Measurements from ENCODE around the gene ST3GAL6.

The ST3GAL6 gene, protein sequence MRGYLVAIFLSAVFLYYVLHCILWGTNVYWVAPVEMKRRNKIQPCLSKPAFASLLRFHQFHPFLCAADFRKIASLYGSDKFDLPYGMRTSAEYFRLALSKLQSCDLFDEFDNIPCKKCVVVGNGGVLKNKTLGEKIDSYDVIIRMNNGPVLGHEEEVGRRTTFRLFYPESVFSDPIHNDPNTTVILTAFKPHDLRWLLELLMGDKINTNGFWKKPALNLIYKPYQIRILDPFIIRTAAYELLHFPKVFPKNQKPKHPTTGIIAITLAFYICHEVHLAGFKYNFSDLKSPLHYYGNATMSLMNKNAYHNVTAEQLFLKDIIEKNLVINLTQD

DNA sequence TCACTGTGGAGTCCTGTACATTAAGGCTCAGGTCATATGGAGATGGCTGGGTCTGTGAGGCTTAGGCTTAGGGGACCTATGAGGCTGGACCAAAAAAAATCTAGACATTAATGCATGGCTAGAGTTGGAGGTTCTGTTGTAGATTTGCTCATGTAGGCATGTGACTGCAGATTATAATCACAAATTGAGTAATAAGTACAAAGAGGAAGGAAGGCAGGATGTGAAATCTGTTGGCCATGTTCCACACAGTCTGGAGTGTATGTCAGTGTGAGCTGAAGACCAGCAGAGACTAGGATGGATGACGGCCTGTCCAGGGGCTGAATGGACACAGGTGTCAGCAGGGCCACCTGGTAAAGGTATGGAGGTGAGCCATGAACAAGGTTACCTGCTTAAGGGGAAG is at the start of gene ST3GAL6:
TSS of gene ST3GAL6 (plus strand) at position 265 of the 400 bp plus-strand sequence. CDS start 5,101 bp downstream, outside the sequence.
- TF ChIP-seq, protein P1, sequence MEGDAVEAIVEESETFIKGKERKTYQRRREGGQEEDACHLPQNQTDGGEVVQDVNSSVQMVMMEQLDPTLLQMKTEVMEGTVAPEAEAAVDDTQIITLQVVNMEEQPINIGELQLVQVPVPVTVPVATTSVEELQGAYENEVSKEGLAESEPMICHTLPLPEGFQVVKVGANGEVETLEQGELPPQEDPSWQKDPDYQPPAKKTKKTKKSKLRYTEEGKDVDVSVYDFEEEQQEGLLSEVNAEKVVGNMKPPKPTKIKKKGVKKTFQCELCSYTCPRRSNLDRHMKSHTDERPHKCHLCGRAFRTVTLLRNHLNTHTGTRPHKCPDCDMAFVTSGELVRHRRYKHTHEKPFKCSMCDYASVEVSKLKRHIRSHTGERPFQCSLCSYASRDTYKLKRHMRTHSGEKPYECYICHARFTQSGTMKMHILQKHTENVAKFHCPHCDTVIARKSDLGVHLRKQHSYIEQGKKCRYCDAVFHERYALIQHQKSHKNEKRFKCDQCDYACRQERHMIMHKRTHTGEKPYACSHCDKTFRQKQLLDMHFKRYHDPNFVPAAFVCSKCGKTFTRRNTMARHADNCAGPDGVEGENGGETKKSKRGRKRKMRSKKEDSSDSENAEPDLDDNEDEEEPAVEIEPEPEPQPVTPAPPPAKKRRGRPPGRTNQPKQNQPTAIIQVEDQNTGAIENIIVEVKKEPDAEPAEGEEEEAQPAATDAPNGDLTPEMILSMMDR (IDR thresholded peaks at IDR 0.05; ENCODE audit: insufficient read depth, low read depth, low read length, missing control alignments), result no peak
- H3K4me3 ChIP-seq (ENCODE audit: low read depth, low read length), result peak within 1 kb of the TSS; percentile 43
- DNase-seq (ENCODE audit: low read depth), result peak; percentile 58

DNA sequence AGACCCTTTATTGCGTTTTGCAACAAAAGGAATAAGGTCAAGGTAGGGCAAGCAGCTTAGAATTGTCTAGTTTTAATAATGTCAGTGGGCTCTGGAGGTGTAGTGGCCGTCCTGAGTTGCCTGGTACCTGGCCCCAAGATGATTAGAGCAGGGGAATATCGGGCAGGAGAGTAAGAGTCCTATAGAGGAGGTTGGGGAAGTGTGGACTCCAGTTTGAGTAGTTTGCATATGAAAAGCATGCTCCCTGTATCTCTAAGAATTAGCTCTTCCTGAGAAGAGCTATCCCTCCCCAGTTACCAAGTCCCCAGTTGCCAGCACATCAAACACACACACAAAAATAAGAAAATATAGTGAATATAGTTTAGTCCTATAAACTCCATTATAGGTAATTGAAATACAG is 49.2 kb upstream of the ST3GAL6 start:
- TF ChIP-seq, protein P1 (IDR thresholded peaks at IDR 0.05; ENCODE audit: insufficient read depth, low read depth, low read length, missing control alignments), result no peak
- H3K4me3 ChIP-seq (ENCODE audit: low read depth, low read length), result no peak overlapping the region
- no peak for DNase-seq (ENCODE audit: low read depth)

DNA sequence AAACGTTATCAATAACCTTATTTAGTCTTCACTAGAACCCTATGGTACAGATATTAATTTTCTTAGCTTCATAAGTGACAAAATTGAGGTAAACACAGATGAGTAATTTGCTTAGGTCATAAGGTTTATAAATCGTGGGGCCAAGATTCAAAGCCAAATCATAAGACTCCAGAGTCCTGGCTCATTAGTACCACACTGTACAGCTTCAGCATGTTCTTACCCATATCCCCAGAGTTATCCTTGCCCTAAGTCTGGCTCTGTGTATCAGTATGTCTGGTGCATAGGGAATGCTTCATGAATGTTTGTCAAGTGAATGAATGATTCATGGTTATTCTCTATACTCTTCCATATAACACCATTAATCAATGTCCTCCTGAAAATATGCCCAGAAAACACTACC is 45.6 kb upstream of the ST3GAL6 start:
- TF ChIP-seq, protein P1 (IDR thresholded peaks at IDR 0.05; ENCODE audit: insufficient read depth, low read depth, low read length, missing control alignments), result no peak
- no peak overlapping the region for H3K4me3 ChIP-seq (ENCODE audit: low read depth, low read length)
- DNase-seq (ENCODE audit: low read depth), result no peak

DNA sequence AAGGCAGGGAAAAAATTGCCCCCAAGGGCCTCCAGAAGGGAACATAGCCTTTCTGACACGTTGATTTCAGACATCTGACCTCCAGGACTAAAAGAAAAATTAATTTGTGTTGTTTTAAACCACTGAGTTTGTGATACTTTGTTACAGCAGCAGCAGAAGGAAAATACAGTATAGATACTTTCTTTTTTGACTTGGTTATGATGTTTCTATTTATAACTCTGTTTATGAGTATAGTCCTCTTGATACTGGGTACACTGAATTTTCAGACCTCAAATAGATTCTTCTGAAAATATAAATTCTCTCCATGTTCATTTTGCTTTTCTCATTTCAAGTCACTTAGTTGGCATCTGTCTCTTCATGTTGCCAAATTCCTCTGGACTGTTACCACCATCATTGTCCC is 44.4 kb upstream of the ST3GAL6 start:
- no peak for DNase-seq (ENCODE audit: low read depth)
- H3K4me3 ChIP-seq (ENCODE audit: low read depth, low read length), result no peak overlapping the region; the same call in 1 of the 2 replicates
- TF ChIP-seq, protein P1 (IDR thresholded peaks at IDR 0.05; ENCODE audit: insufficient read depth, low read depth, low read length, missing control alignments), result no peak

DNA sequence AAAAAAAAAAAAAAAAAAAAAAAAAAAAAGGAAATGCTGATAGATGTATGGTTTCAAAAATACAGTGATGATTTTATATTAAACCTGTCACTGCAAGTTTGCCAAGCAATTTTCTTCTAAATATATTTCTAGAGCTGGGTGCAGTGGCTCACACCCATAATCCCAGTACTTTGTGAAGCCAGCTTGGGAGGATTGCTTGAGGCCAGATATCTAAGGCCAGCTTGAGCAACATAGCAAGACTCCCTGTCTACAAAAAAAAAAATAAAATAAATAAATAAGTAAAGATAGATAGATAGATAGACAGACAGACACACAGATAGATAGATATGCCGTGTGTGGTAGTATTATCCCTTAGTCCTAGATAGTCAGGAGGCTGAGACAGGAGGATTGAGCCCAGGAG is 41.4 kb upstream of the ST3GAL6 start:
- H3K4me3 ChIP-seq (ENCODE audit: low read depth, low read length), result no peak overlapping the region
- TF ChIP-seq, protein P1 (IDR thresholded peaks at IDR 0.05; ENCODE audit: insufficient read depth, low read depth, low read length, missing control alignments), result no peak
- no peak for DNase-seq (ENCODE audit: low read depth)

DNA sequence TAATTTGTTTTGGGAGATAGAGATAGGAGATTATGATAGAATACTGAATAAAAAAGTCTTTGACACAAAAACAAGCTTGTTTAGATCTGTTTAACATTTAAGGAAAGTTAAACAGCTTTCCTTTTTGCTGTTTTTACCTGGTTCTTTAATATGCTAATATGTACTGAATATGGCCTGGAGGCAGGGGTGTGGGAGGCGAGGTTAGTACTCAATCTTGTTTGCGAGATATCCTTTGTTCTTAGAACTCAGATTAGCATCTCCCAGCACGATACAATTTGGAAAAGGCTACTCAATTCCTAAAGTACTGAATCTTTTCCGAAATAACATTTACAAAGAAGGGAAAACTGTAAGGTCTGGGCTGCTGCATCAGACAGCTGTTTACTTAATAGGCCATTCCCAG is 40.8 kb upstream of the ST3GAL6 start:
- H3K4me3 ChIP-seq (ENCODE audit: low read depth, low read length), result no peak overlapping the region
- no peak for DNase-seq (ENCODE audit: low read depth)
- TF ChIP-seq, protein P1 (IDR thresholded peaks at IDR 0.05; ENCODE audit: insufficient read depth, low read depth, low read length, missing control alignments), result no peak

DNA sequence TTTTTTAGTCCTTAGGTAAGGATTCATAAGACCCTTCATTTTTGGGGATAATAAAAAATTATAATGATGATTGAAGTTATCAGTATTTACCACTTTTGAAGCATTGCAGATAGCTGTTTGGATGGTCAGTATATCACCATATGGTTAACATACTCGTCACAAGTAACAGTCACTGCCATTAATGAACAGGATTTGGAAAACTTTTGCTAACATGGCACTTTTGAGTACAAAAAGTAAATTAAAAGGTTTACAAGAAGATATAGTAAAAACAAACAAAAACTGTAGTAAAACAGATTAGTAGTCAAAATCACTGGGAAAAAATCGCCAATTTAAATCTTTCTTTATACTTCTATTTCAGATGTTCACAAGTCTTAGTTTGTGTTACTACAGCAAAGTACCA is 37.8 kb upstream of the ST3GAL6 start:
- TF ChIP-seq, protein P1 (IDR thresholded peaks at IDR 0.05; ENCODE audit: insufficient read depth, low read depth, low read length, missing control alignments), result no peak
- no peak overlapping the region for H3K4me3 ChIP-seq (ENCODE audit: low read depth, low read length)
- DNase-seq (ENCODE audit: low read depth), result no peak

Data from GM12865 (cell line).